Stimulated activated naive CD8-positive, alpha-beta T cell treated with anti-CD3 and anti-CD28 coated beads, Interleukin-15, Interleukin-2, amounts not matched to agents 100 ng/mL and 50 ng/mL, for 24 hours (primary cell): Measurements from ENCODE around the gene LRRC7.

Experiments used
- H3K27ac Mint-ChIP-seq: one replicate; pipeline ENCODE4 v1.8.0; 2021; ENCODE audit warnings: mild to moderate bottlenecking, mixed read lengths
- H3K27me3 Mint-ChIP-seq: one replicate; pipeline ENCODE4 v1.8.0; 2021; ENCODE audit warnings: mixed read lengths
- H3K36me3 Mint-ChIP-seq: one replicate; pipeline ENCODE4 v1.8.0; 2021; ENCODE audit warnings: low read depth, mixed read lengths
- H3K4me1 Mint-ChIP-seq: one replicate; pipeline ENCODE4 v1.8.0; 2021; ENCODE audit warnings: low read depth, mixed read lengths
- H3K4me3 Mint-ChIP-seq: one replicate; pipeline ENCODE4 v1.8.0; 2021; ENCODE audit warnings: mild to moderate bottlenecking, mixed read lengths
- H3K9me3 Mint-ChIP-seq: one replicate; pipeline ENCODE4 v1.8.0; 2021; ENCODE audit warnings: mixed read lengths

The LRRC7 gene

GRCh38 chr1:69648486-69648885, 80.8 kb downstream of the LRRC7 start:
- H3K27ac Mint-ChIP-seq: peak overlapping the region; percentile 58
- no peaks in the 10 kb centered on the region for H3K36me3 Mint-ChIP-seq
- peaks cover 3% of the 10 kb centered on the region for H3K4me1 Mint-ChIP-seq
- no peaks in the 10 kb centered on the region for H3K27me3 Mint-ChIP-seq
- no peak overlapping the region for H3K4me3 Mint-ChIP-seq
- H3K9me3 Mint-ChIP-seq: no peaks in the 10 kb centered on the region

GRCh38 chr1:69649383-69649990, 81.8 kb downstream of the LRRC7 start:
- H3K36me3 Mint-ChIP-seq: no peaks in the 10 kb centered on the region
- no peak overlapping the region for H3K27ac Mint-ChIP-seq
- H3K4me3 Mint-ChIP-seq: no peak overlapping the region
- peaks cover 3% of the 10 kb centered on the region for H3K4me1 Mint-ChIP-seq
- H3K9me3 Mint-ChIP-seq: no peaks in the 10 kb centered on the region
- H3K27me3 Mint-ChIP-seq: no peaks in the 10 kb centered on the region

GRCh38 chr1:69650779-69651178, 83.1 kb downstream of the LRRC7 start:
- Mint-ChIP-seq H3K9me3 (no peaks in the 10 kb centered on the region), H3K4me3 (no peak overlapping the region), H3K27me3 (no peaks in the 10 kb centered on the region), H3K4me1 (peaks cover 3% of the 10 kb centered on the region), H3K27ac (no peak overlapping the region), H3K36me3 (no peaks in the 10 kb centered on the region)

GRCh38 chr1:69651656-69652055, 83.9 kb downstream of the LRRC7 start:
- Mint-ChIP-seq H3K27me3 (no peaks in the 10 kb centered on the region), H3K27ac (no peak overlapping the region), H3K9me3 (no peaks in the 10 kb centered on the region), H3K36me3 (no peaks in the 10 kb centered on the region), H3K4me3 (no peak overlapping the region), H3K4me1 (peaks cover 3% of the 10 kb centered on the region)

GRCh38 chr1:69657971-69658370, 90.2 kb downstream of the LRRC7 start:
- no peak overlapping the region for H3K4me3 Mint-ChIP-seq
- H3K27ac Mint-ChIP-seq: no peak overlapping the region
- no peaks in the 10 kb centered on the region for H3K36me3 Mint-ChIP-seq

GRCh38 chr1:69661686-69662085, 94.0 kb downstream of the LRRC7 start:
- H3K9me3 Mint-ChIP-seq: peaks cover 20% of the 10 kb centered on the region
- H3K4me1 Mint-ChIP-seq: peaks cover 14% of the 10 kb centered on the region
- H3K27ac Mint-ChIP-seq: no peak overlapping the region
- no peak overlapping the region for H3K4me3 Mint-ChIP-seq
- H3K36me3 Mint-ChIP-seq: no peaks in the 10 kb centered on the region
- H3K27me3 Mint-ChIP-seq: no peaks in the 10 kb centered on the region

More at GRCh38 chr1:69657971-69658370, 90.2 kb downstream of the LRRC7 start:
- Mint-ChIP-seq H3K4me1 (peaks cover 14% of the 10 kb centered on the region), H3K9me3 (peaks cover 4% of the 10 kb centered on the region), H3K27me3 (no peaks in the 10 kb centered on the region)

GRCh38 chr1:69662321-69662720, 94.6 kb downstream of the LRRC7 start:
- no peaks in the 10 kb centered on the region for H3K36me3 Mint-ChIP-seq
- H3K27me3 Mint-ChIP-seq: no peaks in the 10 kb centered on the region
- H3K4me1 Mint-ChIP-seq: peaks cover 14% of the 10 kb centered on the region
- no peak overlapping the region for H3K27ac Mint-ChIP-seq
- no peak overlapping the region for H3K4me3 Mint-ChIP-seq
- H3K9me3 Mint-ChIP-seq: peaks cover 26% of the 10 kb centered on the region

- Mint-ChIP-seq H3K27me3 (no peaks in the 10 kb centered on the region), H3K9me3 (peaks cover 11% of the 10 kb centered on the region), H3K36me3 (no peaks in the 10 kb centered on the region), H3K27ac (no peak overlapping the region), H3K4me1 (peaks cover 4% of the 10 kb centered on the region), H3K4me3 (no peak overlapping the region)
Observed at GRCh38 chr1:69671363-69672010, 103.8 kb downstream of the LRRC7 start.

- no peak overlapping the region for H3K27ac Mint-ChIP-seq
- peaks cover 4% of the 10 kb centered on the region for H3K4me1 Mint-ChIP-seq
- no peaks in the 10 kb centered on the region for H3K36me3 Mint-ChIP-seq
- H3K4me3 Mint-ChIP-seq: no peak overlapping the region
- no peaks in the 10 kb centered on the region for H3K9me3 Mint-ChIP-seq
- no peaks in the 10 kb centered on the region for H3K27me3 Mint-ChIP-seq
Observed at GRCh38 chr1:69673321-69673720, 105.6 kb downstream of the LRRC7 start.

GRCh38 chr1:69679965-69680364, 112.2 kb downstream of the LRRC7 start:
- no peaks in the 10 kb centered on the region for H3K36me3 Mint-ChIP-seq
- H3K27ac Mint-ChIP-seq: no peak overlapping the region
- H3K9me3 Mint-ChIP-seq: no peaks in the 10 kb centered on the region

GRCh38 chr1:69686367-69686984, 118.8 kb downstream of the LRRC7 start:
- Mint-ChIP-seq H3K27me3 (no peaks in the 10 kb centered on the region), H3K4me3 (no peak overlapping the region), H3K27ac (no peak overlapping the region), H3K4me1 (no peaks in the 10 kb centered on the region), H3K36me3 (no peaks in the 10 kb centered on the region), H3K9me3 (peaks cover 5% of the 10 kb centered on the region)

More at GRCh38 chr1:69679965-69680364, 112.2 kb downstream of the LRRC7 start:
- no peak overlapping the region for H3K4me3 Mint-ChIP-seq
- no peaks in the 10 kb centered on the region for H3K27me3 Mint-ChIP-seq
- no peaks in the 10 kb centered on the region for H3K4me1 Mint-ChIP-seq

GRCh38 chr1:69688193-69688592, 120.5 kb downstream of the LRRC7 start:
- Mint-ChIP-seq H3K4me3 (no peak overlapping the region), H3K36me3 (no peaks in the 10 kb centered on the region), H3K27ac (no peak overlapping the region), H3K4me1 (no peaks in the 10 kb centered on the region), H3K27me3 (no peaks in the 10 kb centered on the region), H3K9me3 (peaks cover 5% of the 10 kb centered on the region)

GRCh38 chr1:69691179-69691578, 123.5 kb downstream of the LRRC7 start:
- Mint-ChIP-seq H3K27ac (no peak overlapping the region), H3K27me3 (no peaks in the 10 kb centered on the region), H3K9me3 (peaks cover 19% of the 10 kb centered on the region), H3K4me1 (no peaks in the 10 kb centered on the region), H3K36me3 (no peaks in the 10 kb centered on the region), H3K4me3 (no peak overlapping the region)

- Mint-ChIP-seq H3K4me1 (no peaks in the 10 kb centered on the region), H3K27me3 (no peaks in the 10 kb centered on the region), H3K9me3 (peaks cover 33% of the 10 kb centered on the region), H3K36me3 (no peaks in the 10 kb centered on the region), H3K4me3 (no peak overlapping the region), H3K27ac (no peak overlapping the region)
Observed at GRCh38 chr1:69693921-69694675, 126.4 kb downstream of the LRRC7 start.

- Mint-ChIP-seq H3K27me3 (no peaks in the 10 kb centered on the region), H3K4me1 (no peaks in the 10 kb centered on the region), H3K36me3 (no peaks in the 10 kb centered on the region), H3K27ac (no peak overlapping the region), H3K4me3 (no peak overlapping the region), H3K9me3 (peaks cover 31% of the 10 kb centered on the region)
Observed at GRCh38 chr1:69697340-69697739, 129.6 kb downstream of the LRRC7 start.
